RWPE1 (cell line): ENCODE measurements around the gene C18orf32.

ENCODE experiments used
- CTCF ChIA-PET: fragments of 350-600 bp; sonication (Branson Sonifier 250); formaldehyde crosslinking; extraction: SDS; loops from one replicate; lab custom pipeline; 2021; lab: Yijun Ruan, JAX
- POLR2A ChIA-PET: fragments of 400-600 bp; formaldehyde crosslinking; extraction: SDS; loops from one replicate; lab custom pipeline; 2020; ENCODE audit warnings: antibody characterized with exemption; ENCODE audit not compliant: low non-redundant PET; lab: Yijun Ruan, JAX
- DNase-seq: peaks from one replicate; pipeline ENCODE4 v3.0.0; 2012; ENCODE audit warnings: low spot score
- H3K27ac ChIP-seq: fragments of 450-650 bp; 2 replicates; pipeline ENCODE4 v1.5.1; 2017
- CTCF ChIP-seq: fragments of 450-650 bp; conservative IDR thresholded peaks from 2 replicates; pipeline ENCODE4 v1.5.1; 2017; ENCODE audit warnings: low read depth, mild to moderate bottlenecking

C18orf32 gene

GRCh38 chr18:49486953-49487710, at the start of gene C18orf32:
Gene C18orf32, minus strand, starts transcription at chr18:49487234. Its CDS starts 3,486 bp downstream, at chr18:49483748.
- ChIA-PET CTCF (no interaction called here), POLR2A (interaction anchor here (0.5 to 0.6 kb wide), 2 partner anchors 8 to 26 kb away, joined by 3 to 7 read pairs; partner anchors contain the start of gene DYM)
- peak within 1 kb of the TSS; percentile 94 for H3K27ac ChIP-seq
- peak; percentile 72 for DNase-seq
- no peak for TF ChIP-seq CTCF

GRCh38 chr18:49534846-49535601, 48.0 kb upstream of the C18orf32 start:
- ChIA-PET POLR2A (no interaction called here), CTCF (no interaction called here)
- no peak overlapping the region for H3K27ac ChIP-seq
- no peak for TF ChIP-seq CTCF
- no peak for DNase-seq

- no peak overlapping the region for H3K27ac ChIP-seq
- no peak for DNase-seq
- ChIA-PET POLR2A (no interaction called here), CTCF (no interaction called here)
- no peak for TF ChIP-seq CTCF
These were observed 44.7 kb upstream of the C18orf32 start for GRCh38 chr18:49531678-49532153.

GRCh38 chr18:49529596-49529995, 42.6 kb upstream of the C18orf32 start:
- no peak overlapping the region for H3K27ac ChIP-seq
- no peak for TF ChIP-seq CTCF
- ChIA-PET POLR2A (no interaction called here), CTCF (no interaction called here)
- DNase-seq: no peak

- TF ChIP-seq CTCF: no peak
- no peak overlapping the region for H3K27ac ChIP-seq
- POLR2A ChIA-PET: no interaction called here
- no peak for DNase-seq
- CTCF ChIA-PET: no interaction called here
These were observed 40.7 kb upstream of the C18orf32 start for GRCh38 chr18:49527631-49528327.

- no peak overlapping the region for H3K27ac ChIP-seq
- TF ChIP-seq CTCF: no peak
- CTCF ChIA-PET: no interaction called here
- no peak for DNase-seq
- POLR2A ChIA-PET: no interaction called here
These were observed 38.9 kb upstream of the C18orf32 start for GRCh38 chr18:49525981-49526380.
